HG03135 (cell line): Measurements from ENCODE around the gene HELQ.
A peak's percentile ranks its signal among the peaks of the same experiment; 100 is the strongest.
"Not testable (repeated sequence)": the region's sequence is repeated elsewhere in the genome, so short reads cannot be mapped to it uniquely, and the experiment has no call there.

ENCODE experiments used
- ATAC-seq: cut with Tn5 transposase; IDR thresholded peaks from one replicate; pipeline ENCODE4 v1.9.1; 2021; ENCODE audit warnings: mild to moderate bottlenecking, moderate library complexity; ENCODE audit not compliant: unreplicated experiment

HELQ gene

GRCh38 chr4:83455281-83456183, at the start of gene HELQ, which contains the start of gene MRPS18C:
Gene HELQ, minus strand, starts transcription at chr4:83455823. Its CDS starts 130 bp downstream, at chr4:83455693.
Gene MRPS18C, plus strand, starts transcription at chr4:83456058. Its CDS starts 20 bp downstream, at chr4:83456078.
- peak; percentile 95 for ATAC-seq

GRCh38 chr4:83504996-83505395, 49.4 kb upstream of the HELQ start:
- ATAC-seq, result no peak

- no peak for ATAC-seq
Observed at GRCh38 chr4:83504503-83504902, 48.9 kb upstream of the HELQ start.

GRCh38 chr4:83503974-83504373, 48.4 kb upstream of the HELQ start:
- no peak for ATAC-seq

- ATAC-seq, result not testable (repeated sequence)
Observed at GRCh38 chr4:83501671-83502070, 46.0 kb upstream of the HELQ start.

GRCh38 chr4:83498187-83498586, 42.6 kb upstream of the HELQ start:
- ATAC-seq, result no peak

GRCh38 chr4:83496085-83496917, 40.7 kb upstream of the HELQ start:
- ATAC-seq, result not testable (repeated sequence)

- ATAC-seq, result no peak
Observed at GRCh38 chr4:83490876-83491450, 35.3 kb upstream of the HELQ start.

GRCh38 chr4:83489711-83490326, 34.2 kb upstream of the HELQ start:
- ATAC-seq, result no peak

- no peak for ATAC-seq
Observed at GRCh38 chr4:83486457-83487129, 31.0 kb upstream of the HELQ start.

GRCh38 chr4:83484500-83485461, 29.2 kb upstream of the HELQ start, which contains the start of gene ABRAXAS1:
Gene ABRAXAS1, minus strand, starts transcription at chr4:83485100. Its CDS starts 28 bp downstream, at chr4:83485072.
- ATAC-seq, result peak; percentile 97

- no peak for ATAC-seq
Observed at GRCh38 chr4:83473966-83474365, 18.3 kb upstream of the HELQ start.

GRCh38 chr4:83473423-83473822, 17.8 kb upstream of the HELQ start:
- no peak for ATAC-seq

- no peak for ATAC-seq
Observed at GRCh38 chr4:83456184-83456501, 520 bp upstream of the HELQ start.

GRCh38 chr4:83454686-83455085, 937 bp downstream of the HELQ start:
- no peak for ATAC-seq

- no peak for ATAC-seq
Observed at GRCh38 chr4:83449009-83449408, 6.6 kb downstream of the HELQ start.

- no peak for ATAC-seq
Observed at GRCh38 chr4:83440899-83441298, 14.7 kb downstream of the HELQ start.

GRCh38 chr4:83440148-83440814, 15.3 kb downstream of the HELQ start:
- no peak for ATAC-seq

GRCh38 chr4:83438719-83439118, 16.9 kb downstream of the HELQ start:
- ATAC-seq, result no peak
